ENCODE measurements around the gene RALGAPB.

The RALGAPB gene

DNA sequence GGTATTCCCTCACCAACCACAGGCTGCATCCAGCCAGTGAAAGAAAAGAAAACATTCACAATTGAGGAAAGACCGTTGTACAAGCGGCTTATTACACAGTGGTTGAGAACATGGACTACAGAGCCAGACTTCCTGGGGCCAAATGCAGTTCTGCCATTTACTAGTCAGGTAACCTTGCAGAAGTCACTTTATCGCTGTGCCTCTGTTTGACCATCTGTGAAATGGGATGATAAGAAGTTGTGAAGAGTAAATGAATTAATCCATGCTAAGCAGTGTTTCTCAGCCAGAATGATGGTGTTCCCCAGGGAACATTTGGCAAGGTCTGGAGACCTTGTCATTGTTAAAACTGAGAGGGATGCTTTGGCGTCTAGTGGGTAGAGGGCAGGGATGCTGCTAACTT is 143.8 kb downstream of the RALGAPB start:
- DNase-seq = no peak

DNA sequence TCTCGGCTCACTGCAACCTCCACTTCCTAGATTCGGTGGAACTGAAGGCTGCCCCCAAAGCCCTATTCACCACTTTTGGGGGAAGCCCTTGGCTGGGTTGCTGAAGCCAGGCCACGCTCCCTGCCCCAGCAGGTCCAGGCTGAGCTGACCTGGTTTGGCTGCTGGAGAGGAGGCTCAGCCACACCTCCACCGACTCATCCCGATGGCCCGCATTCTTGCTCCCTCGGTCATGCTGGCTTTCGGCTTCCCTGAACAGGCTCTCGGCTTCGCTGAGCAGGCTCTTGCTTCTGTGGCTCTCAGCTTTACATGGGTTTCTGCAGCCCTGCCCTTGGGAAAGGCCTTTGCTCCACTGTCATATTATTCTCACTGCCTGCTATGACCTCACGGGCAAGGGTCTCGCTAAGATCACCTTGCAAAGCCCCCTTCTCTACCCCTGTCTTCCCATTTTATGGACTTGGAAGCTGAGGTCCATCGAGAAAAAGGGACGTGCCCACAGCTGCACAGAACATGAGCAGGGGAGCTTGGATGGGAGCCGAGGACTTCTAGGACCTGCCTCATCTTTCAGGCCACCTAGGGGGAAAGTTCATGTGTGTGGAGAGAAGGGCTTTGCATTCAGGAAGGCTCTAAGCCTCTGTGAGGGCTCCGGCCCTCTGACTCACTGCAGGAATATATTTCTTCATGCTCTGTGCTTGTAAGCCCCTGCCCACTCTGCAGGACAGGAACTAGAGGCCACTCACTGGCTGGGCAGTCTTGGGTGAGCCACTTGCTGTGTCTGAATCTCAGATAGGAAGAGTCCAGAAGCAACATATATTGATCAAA is 144.6 kb downstream of the RALGAPB start:
- peak; percentile 29 for DNase-seq

DNA sequence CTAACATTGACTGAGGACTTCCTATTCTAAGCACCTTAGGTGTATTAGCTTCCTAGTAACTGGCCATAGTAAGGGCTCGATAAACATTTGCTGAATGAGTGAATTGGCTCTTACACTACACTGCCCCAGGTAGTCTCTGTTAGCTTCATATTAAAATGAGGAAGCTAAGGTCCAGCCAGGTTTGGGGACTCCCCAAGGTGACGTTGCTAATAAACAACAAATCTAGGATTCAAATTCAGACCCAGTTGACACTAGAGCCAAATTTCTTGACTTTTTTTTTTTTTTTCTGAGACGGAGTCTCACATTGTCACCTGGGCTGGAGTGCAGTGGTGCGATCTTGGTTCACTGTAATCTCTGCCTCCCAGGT is 145.2 kb downstream of the RALGAPB start:
- DNase-seq = no peak

DNA sequence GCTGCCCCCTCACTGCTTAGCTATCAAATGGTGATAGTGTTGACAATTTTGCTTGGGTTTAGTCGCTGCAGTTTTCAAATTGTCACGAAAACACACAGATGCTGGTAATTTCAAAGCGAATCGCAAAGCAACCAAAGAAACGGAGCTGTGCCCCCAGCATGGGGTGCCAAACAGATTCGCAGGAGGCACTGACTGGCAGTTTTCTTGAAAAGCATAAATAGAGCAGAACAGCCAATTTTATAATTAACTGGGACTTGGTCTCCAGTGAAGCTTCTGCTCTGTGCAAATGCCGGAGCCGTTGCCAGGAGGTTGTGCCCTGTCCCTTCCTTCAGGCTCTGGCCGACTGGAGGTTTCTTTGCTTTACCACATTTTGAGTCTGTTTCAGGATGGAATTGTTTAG is 147.8 kb downstream of the RALGAPB start:
- DNase-seq = no peak

DNA sequence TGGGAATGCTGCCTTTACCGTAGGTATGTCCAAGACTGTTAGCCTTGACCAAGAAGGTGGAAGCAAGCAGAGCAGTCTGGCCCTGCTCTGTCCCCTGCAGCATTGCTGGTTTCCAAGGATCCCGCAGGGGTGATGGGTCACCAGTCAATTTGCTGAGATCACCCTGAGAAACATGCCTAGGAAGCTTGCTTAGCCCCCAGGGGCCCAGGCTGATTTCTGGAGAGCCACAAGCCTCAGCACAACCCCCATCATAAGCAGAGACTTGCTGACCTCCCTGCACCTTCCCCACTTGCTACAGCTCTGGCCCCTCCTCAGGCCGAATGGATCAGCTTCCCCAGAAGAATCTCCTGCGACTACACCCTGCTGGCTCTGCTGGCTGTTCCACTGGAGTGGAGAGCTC is 150.4 kb downstream of the RALGAPB start:
- no peak for DNase-seq

DNA sequence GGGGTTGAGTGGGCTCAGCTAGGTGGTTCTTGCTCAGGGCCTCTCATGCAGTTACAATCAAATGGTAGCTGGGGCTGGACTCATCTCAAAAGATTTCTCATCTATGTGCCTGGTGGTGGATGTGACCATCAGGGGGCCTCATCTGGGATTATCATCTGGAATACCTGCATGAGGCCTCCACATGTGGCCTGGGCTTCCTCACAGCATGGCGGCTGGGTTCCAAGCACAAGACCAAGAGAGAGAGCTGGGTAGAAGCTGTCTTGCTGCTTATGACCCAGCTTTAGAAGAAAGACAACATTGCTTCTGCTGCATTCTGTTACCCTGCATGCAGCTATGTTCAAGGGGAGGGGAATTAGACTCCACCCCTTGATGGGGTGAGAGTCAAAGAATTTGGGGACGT is 151.4 kb downstream of the RALGAPB start:
- DNase-seq = no peak

- no peak for DNase-seq
These were observed 153.3 kb downstream of the RALGAPB start for GRCh38 chr20:38625896-38626295.

- no peak for DNase-seq
These were observed 154.4 kb downstream of the RALGAPB start for GRCh38 chr20:38626921-38627659.

All from fibroblast of skin of back (primary cell).